HG02884 (cell line): Measurements from ENCODE around the gene CHRNE.
"Not testable (repeated sequence)": the region's sequence is repeated elsewhere in the genome, so short reads cannot be mapped to it uniquely, and the experiment has no call there.

Experiments used
- ATAC-seq: cut with Tn5 transposase; IDR thresholded peaks from one replicate; pipeline ENCODE4 v1.9.1; 2021; ENCODE audit warnings: mild to moderate bottlenecking, moderate library complexity; ENCODE audit not compliant: unreplicated experiment

Gene CHRNE

GRCh38 chr17:4857347-4857746, 45.6 kb downstream of the CHRNE start:
- ATAC-seq: not testable (repeated sequence)

- no peak for ATAC-seq
These were observed 46.0 kb downstream of the CHRNE start for GRCh38 chr17:4856937-4857314.

- ATAC-seq: no peak
These were observed 46.5 kb downstream of the CHRNE start for GRCh38 chr17:4856271-4856936.

GRCh38 chr17:4854111-4854681, 48.7 kb downstream of the CHRNE start:
- ATAC-seq: no peak

GRCh38 chr17:4853208-4853671, 49.7 kb downstream of the CHRNE start:
- no peak for ATAC-seq

GRCh38 chr17:4852567-4853207, 50.2 kb downstream of the CHRNE start:
- ATAC-seq: no peak

- no peak for ATAC-seq
These were observed 51.8 kb downstream of the CHRNE start for GRCh38 chr17:4851084-4851483.

- no peak for ATAC-seq
These were observed 52.7 kb downstream of the CHRNE start for GRCh38 chr17:4850246-4850645.

- ATAC-seq: no peak
These were observed 53.8 kb downstream of the CHRNE start for GRCh38 chr17:4849011-4849536.
